ENCODE data around the gene ZNF264. TPM values are rescaled to one million over a fixed set of nuclear protein-coding genes. Genes with fewer than 3 reads are reported as not detected.
A peak's percentile ranks its signal among the peaks of the same experiment; 100 is the strongest.

The ZNF264 gene
- total RNA-seq, 4 donors from 2014 or later: 18.7 to 57.7 (median 23.3) TPM

- Histone ChIP-seq H3K27me3 (no peaks in the 10 kb centered on the region), H3K9me3 (no peaks in the 10 kb centered on the region), H3K4me3 (peak within 1 kb of the TSS; percentile 73 to 88 (median 84)), H3K4me1 (peaks cover 0 to 15% (median 2%) of the 10 kb centered on the region in 4 donors), H3K27ac (peak within 1 kb of the TSS; percentile 86 to 92 (median 90)), H3K36me3 (peaks cover 0 to 18% (median 0%) of the 10 kb centered on the region in 3 donors)
- TF ChIP-seq, protein P1, sequence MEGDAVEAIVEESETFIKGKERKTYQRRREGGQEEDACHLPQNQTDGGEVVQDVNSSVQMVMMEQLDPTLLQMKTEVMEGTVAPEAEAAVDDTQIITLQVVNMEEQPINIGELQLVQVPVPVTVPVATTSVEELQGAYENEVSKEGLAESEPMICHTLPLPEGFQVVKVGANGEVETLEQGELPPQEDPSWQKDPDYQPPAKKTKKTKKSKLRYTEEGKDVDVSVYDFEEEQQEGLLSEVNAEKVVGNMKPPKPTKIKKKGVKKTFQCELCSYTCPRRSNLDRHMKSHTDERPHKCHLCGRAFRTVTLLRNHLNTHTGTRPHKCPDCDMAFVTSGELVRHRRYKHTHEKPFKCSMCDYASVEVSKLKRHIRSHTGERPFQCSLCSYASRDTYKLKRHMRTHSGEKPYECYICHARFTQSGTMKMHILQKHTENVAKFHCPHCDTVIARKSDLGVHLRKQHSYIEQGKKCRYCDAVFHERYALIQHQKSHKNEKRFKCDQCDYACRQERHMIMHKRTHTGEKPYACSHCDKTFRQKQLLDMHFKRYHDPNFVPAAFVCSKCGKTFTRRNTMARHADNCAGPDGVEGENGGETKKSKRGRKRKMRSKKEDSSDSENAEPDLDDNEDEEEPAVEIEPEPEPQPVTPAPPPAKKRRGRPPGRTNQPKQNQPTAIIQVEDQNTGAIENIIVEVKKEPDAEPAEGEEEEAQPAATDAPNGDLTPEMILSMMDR (IDR thresholded peaks at IDR 0.05): peak in 2 of 6 experiments; percentile 23 to 31
- peak; percentile 51 to 57 for TF ChIP-seq POLR2A (IDR thresholded peaks at IDR 0.05)
- peak; percentile 95 to 99 (median 96) for DNase-seq
Measured at GRCh38 chr19:57240311-57241090, 49.2 kb downstream of the ZNF264 start, which contains the start of gene ZNF805. TSS of gene ZNF805 (plus strand) at chr19:57240632. CDS start at chr19:57240892, 260 bp downstream.

DNA sequence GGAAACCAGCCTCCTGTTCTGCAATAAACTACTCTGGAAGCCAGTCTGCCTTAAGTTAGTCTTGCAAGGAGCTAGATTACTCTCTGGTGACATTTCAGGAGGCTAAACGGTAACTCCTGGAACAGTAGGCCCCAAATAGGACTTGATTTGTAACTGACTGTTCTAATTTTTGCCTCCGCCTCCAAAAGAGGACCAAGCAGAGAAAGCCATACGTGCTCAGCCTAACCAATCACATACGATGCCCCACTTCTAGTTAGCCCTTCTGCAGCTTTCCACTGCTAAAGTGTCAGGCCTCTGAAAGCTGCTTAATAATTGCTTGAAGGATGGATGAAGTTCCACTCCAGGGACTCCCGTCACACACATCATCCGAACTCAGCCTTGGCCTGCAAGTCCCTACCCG lies 49.9 kb downstream of the ZNF264 start:
- Histone ChIP-seq H3K4me1 (peaks cover 0 to 15% (median 2%) of the 10 kb centered on the region in 4 donors), H3K4me3 (peak overlapping the region; percentile 73 to 88 (median 84)), H3K27ac (peak overlapping the region; percentile 86 to 92 (median 90)), H3K9me3 (no peaks in the 10 kb centered on the region), H3K27me3 (no peaks in the 10 kb centered on the region), H3K36me3 (peaks cover 0 to 24% (median 0%) of the 10 kb centered on the region in 3 donors)
- no peak for DNase-seq
- TF ChIP-seq, protein P1 (IDR thresholded peaks at IDR 0.05): no peak
- no peak for TF ChIP-seq POLR2A (IDR thresholded peaks at IDR 0.05)

DNA sequence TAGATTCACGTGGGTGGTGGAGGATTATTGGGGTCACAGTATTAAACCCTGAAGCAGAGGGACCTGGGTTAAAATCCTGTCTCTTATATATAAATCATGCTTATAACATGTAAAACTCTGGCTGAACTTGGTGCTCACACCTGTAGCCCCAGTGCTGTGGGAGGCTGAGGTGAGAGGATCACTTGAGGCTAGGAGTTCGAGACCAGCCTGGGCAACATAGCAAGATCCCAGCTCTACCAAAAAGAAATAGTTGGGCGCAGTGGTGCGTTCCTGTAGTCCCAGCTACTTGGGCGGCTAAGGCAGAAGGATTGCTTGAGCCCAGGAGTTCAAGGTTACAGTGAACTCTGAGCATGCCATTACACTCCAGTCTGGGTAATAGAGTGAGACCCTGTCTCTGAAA lies 51.5 kb downstream of the ZNF264 start:
- H3K4me3 ChIP-seq: no peak overlapping the region
- no peak for TF ChIP-seq POLR2A (IDR thresholded peaks at IDR 0.05)
- TF ChIP-seq, protein P1 (IDR thresholded peaks at IDR 0.05): no peak
- H3K4me1 ChIP-seq: peaks cover 0 to 15% (median 2%) of the 10 kb centered on the region in 4 donors
- no peak overlapping the region for H3K27ac ChIP-seq
- peaks cover 0 to 39% (median 0%) of the 10 kb centered on the region in 3 donors for H3K36me3 ChIP-seq
- no peak for DNase-seq
- H3K9me3 ChIP-seq: no peaks in the 10 kb centered on the region
- no peaks in the 10 kb centered on the region for H3K27me3 ChIP-seq

- H3K9me3 ChIP-seq: no peaks in the 10 kb centered on the region
- DNase-seq: no peak
- H3K27me3 ChIP-seq: no peaks in the 10 kb centered on the region
- TF ChIP-seq, protein P1 (IDR thresholded peaks at IDR 0.05): no peak
- TF ChIP-seq POLR2A (IDR thresholded peaks at IDR 0.05): no peak
- peaks cover 0 to 15% (median 2%) of the 10 kb centered on the region in 4 donors for H3K4me1 ChIP-seq
- H3K4me3 ChIP-seq: no peak overlapping the region
- H3K27ac ChIP-seq: no peak overlapping the region
- peaks cover 0 to 54% (median 0%) of the 10 kb centered on the region in 3 donors for H3K36me3 ChIP-seq
Measured at GRCh38 chr19:57244513-57244912, 53.2 kb downstream of the ZNF264 start.

DNA sequence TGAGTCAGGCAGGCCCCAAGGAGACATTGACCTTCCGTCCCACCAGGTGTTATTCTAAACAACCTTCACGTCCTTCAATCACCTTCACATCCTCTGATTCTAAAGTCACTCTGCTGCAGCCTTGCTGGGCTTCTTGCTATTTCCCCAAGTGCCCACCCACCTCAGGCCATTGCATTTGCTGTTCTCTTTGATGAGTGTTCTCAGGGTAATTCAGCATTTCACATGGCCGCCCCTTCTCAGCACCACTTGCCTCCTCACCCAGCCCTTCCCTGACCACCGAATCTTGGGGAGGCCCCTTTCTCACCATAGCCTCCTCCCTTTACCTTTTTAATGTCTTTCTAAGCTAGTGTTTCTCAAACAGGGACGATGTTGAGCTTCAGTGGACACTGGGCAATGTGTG lies 53.8 kb downstream of the ZNF264 start:
- Histone ChIP-seq H3K9me3 (no peaks in the 10 kb centered on the region), H3K4me3 (no peak overlapping the region), H3K27me3 (no peaks in the 10 kb centered on the region), H3K27ac (no peak overlapping the region), H3K36me3 (peaks cover 0 to 57% (median 0%) of the 10 kb centered on the region in 3 donors), H3K4me1 (peaks cover 0 to 15% (median 2%) of the 10 kb centered on the region in 4 donors)
- TF ChIP-seq, protein P1 (IDR thresholded peaks at IDR 0.05): no peak
- TF ChIP-seq POLR2A (IDR thresholded peaks at IDR 0.05): no peak
- DNase-seq: no peak

Measured in Peyer's patch (tissue), 4 donors.